Breast epithelium (tissue), 3 donors: ENCODE results near the gene DCDC2C.

ENCODE experiments used
- POLR2A ChIP-seq: fragments of 450-650 bp; IDR thresholded peaks from one replicate; pipeline ENCODE4 v1.6.1; 2016; ENCODE audit warnings: antibody characterized with exemption, mild to moderate bottlenecking, moderate library complexity
- POLR2AphosphoS5 ChIP-seq, 3 donors: sonication (generic); formaldehyde crosslinking; IDR thresholded peaks; one replicate each; pipeline ENCODE4 v1.6.1; 2017; ENCODE audit warnings: antibody characterized with exemption in 3 of 3
- TF ChIP-seq, protein P1 (sequence below), 3 donors: fragments of 450-650 bp; IDR thresholded peaks; one replicate each; pipeline ENCODE4 v1.5.1; 2016 to 2017; ENCODE audit warnings: antibody characterized with exemption in 3 of 3, mild to moderate bottlenecking in 3 of 3, moderate library complexity in 3 of 3

DNA sequence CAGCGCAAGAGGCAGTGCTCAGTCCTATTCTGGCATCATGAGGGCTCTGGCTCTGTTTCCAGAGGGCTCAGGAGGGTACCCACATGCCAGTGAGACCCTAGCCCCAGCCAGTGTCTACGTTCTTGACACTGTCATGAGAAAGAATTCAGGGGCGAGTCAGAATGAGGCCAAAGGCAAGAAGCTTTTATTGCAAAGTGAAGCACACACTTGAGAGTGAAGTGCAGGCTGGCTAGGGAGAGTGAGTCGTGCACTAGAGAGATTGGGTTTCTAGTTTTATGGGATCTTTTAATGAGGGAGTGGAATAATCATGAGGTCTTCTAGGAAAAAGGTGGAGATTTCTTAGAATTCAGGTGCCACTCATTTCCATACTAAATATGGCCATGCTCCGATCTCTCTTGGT is 164.1 kb downstream of the DCDC2C start:
- TF ChIP-seq, protein P1, sequence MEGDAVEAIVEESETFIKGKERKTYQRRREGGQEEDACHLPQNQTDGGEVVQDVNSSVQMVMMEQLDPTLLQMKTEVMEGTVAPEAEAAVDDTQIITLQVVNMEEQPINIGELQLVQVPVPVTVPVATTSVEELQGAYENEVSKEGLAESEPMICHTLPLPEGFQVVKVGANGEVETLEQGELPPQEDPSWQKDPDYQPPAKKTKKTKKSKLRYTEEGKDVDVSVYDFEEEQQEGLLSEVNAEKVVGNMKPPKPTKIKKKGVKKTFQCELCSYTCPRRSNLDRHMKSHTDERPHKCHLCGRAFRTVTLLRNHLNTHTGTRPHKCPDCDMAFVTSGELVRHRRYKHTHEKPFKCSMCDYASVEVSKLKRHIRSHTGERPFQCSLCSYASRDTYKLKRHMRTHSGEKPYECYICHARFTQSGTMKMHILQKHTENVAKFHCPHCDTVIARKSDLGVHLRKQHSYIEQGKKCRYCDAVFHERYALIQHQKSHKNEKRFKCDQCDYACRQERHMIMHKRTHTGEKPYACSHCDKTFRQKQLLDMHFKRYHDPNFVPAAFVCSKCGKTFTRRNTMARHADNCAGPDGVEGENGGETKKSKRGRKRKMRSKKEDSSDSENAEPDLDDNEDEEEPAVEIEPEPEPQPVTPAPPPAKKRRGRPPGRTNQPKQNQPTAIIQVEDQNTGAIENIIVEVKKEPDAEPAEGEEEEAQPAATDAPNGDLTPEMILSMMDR (IDR thresholded peaks at IDR 0.05): no peak
- TF ChIP-seq POLR2A: no peak
- no peak for TF ChIP-seq POLR2AphosphoS5 (IDR thresholded peaks at IDR 0.05)
